GM19463 (cell line): Measurements from ENCODE around the gene TULP4.
"Not testable (repeated sequence)": the region's sequence is repeated elsewhere in the genome, so short reads cannot be mapped to it uniquely, and the experiment has no call there.

Source experiments
- ATAC-seq: cut with Tn5 transposase; IDR thresholded peaks from one replicate; pipeline ENCODE4 v1.9.1; 2021; ENCODE audit warnings: mild to moderate bottlenecking, moderate library complexity; ENCODE audit not compliant: unreplicated experiment

The TULP4 gene

DNA sequence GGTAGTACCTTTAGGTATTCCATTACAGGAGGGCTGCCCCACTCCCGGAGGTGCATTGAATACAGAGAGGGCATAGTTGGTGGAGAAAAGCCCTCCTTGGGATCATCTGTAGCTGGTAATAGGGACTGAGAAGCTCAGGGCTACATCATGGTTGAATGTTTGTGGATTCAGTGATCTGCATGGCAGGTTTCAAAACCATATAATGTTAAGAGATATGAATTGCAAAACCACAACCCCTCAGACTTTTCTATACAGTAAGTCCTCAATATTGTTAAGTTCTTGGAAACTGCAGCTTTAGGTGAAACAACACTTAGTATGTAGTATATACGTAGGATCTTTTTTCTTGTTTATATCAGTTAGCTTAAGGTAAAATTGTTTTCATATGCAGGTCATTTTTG is 11.3 kb downstream of the TULP4 start:
- ATAC-seq, result peak; percentile 31

GRCh38 chr6:158324136-158324535 is 11.9 kb downstream of the TULP4 start:
- ATAC-seq, result no peak

DNA sequence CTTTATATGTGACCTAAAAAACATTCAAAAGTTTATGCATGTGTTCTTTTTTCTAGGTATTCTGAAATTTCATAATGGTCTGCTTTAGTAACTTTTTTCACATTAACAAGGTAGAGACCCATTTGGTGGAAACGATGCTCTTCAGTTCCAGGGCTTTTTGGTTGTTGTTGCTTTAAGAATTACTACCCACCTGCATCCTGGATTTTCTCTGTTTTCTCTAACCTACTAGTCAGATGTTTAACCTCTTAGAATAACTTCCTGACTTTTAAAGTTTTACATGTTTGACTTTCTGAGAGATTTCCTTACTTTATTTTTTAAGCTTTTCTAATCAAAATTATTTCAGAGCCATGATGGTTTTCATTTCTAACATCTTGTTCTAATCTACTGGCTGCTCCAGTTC is 14.9 kb downstream of the TULP4 start:
- no peak for ATAC-seq

- no peak for ATAC-seq
Measured at GRCh38 chr6:158328952-158329351, 16.7 kb downstream of the TULP4 start.

- no peak for ATAC-seq
Measured at GRCh38 chr6:158329531-158329930, 17.3 kb downstream of the TULP4 start.

DNA sequence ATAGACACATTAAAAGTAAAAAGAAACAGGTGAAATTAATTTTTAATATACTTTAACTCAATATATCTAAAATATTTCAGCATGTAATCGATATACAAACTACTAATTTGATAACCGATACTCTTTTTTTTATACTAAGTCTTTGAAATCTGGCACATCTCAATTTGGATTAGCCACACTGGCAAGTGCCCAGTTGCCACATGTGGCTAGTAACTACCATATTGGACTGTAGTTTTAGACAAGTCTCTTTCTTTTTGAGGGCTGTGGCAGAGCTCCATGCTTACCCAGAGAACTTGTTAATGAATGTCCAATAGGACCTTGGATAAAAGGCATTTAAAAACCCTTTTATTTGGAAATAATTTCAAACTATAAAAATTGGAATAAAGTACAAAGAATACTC is 17.8 kb downstream of the TULP4 start:
- no peak for ATAC-seq

GRCh38 chr6:158332237-158332636 is 20.0 kb downstream of the TULP4 start:
- ATAC-seq, result no peak

- no peak for ATAC-seq
Measured at GRCh38 chr6:158333094-158333493, 20.8 kb downstream of the TULP4 start.

DNA sequence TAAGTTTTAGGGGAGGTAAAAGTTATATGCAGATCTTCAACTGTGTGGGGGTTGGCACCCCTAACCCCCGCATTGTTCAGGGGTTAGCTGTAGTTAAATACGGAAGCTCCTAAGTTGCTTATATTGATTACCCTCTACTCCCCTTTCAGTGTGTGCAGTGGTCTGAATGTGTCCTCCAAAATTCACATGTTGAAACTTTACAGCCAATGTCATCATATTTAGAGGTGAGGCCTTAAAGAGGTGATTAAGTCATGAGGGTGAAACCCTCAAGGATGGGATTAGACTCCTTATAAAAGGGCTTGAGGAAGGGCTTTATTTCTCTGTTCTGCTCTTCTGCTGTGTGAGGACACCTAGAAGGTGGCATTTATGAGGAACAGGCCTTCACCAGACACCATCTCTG is 22.3 kb downstream of the TULP4 start:
- no peak for ATAC-seq

DNA sequence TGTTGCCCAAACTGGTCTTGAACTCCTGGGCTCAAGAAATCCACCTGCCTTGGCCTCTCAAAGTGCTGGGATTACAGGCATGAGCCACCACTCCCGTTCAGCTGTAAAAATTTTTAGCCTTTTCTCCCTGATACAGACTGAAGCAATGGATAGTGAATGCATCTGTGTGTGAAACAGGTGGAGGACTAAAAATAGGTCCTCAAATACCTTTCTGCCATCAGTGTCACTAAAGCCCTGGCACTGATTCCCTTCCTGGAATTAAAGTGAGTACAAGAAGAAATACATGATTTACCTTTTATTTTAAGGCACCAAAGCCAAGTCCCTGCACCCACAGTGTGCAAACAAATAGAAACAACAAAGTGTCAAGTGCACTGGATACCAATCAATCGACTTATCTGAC is 25.1 kb downstream of the TULP4 start:
- no peak for ATAC-seq

- no peak for ATAC-seq
Measured at GRCh38 chr6:158338311-158339112, 26.2 kb downstream of the TULP4 start.

GRCh38 chr6:158339197-158339596 is 26.9 kb downstream of the TULP4 start:
- not testable (repeated sequence) for ATAC-seq

- ATAC-seq, result no peak
Measured at GRCh38 chr6:158340252-158340651, 28.0 kb downstream of the TULP4 start.

DNA sequence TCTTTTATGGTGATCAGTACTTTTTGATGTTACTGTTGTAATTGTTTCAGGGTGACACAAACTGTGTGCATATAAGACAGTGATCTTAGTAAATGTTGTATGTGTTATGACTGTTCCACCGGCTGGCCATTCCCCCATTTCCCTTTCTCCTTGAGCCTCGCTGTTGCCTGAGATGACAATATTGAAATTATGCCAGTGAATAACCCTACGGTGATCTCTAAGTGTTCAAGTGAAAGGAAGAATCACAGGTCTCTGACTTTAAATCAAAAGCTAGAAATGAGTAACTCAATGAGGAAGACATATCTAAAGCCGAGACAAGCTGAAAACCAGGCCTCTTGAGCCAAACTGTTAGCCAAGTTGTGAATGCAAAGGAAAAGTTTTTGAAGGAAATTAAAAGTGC is 32.3 kb downstream of the TULP4 start:
- ATAC-seq, result peak; percentile 72

DNA sequence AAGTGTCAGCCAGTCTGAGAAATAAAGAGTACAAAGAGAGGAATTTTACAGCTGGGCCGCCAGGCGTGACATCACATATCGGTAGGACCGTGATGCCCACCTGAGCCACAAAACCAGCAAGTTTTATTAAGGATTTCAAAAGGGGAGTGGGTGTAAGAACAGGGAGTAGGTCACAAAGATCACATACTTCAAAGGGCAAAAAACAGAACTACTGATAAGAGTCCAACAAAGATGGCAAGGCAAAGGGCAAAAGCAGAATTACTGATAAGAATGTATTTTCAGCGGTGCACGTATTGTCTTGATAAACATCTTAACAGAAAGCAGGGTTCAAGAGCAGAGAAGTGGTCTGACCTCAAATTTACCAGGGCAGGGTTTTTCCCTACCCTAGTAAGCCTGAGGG is 33.2 kb downstream of the TULP4 start:
- not testable (repeated sequence) for ATAC-seq

DNA sequence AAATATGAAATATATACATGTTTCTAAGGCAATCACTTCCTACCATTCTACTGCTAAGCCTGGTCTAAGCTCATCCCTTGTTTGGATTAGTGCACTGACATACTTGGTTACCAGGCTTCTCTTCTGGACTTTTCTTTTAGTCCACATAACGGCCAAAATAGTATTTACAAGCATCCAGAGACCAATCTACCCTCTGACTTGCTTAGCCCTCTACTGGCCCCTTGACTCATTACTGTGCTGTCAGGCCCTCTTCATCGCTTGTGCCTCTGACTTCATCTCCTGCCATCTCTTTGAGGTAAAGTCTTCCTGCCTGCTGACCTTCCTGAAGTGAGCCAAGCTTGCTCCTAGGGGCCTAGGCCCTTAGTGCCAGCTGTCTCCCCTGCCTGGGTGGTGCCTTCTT is 35.1 kb downstream of the TULP4 start:
- no peak for ATAC-seq

- ATAC-seq, result not testable (repeated sequence)
Measured at GRCh38 chr6:158348737-158349504, 36.7 kb downstream of the TULP4 start.

- not testable (repeated sequence) for ATAC-seq
Measured at GRCh38 chr6:158349505-158350275, 37.4 kb downstream of the TULP4 start.

DNA sequence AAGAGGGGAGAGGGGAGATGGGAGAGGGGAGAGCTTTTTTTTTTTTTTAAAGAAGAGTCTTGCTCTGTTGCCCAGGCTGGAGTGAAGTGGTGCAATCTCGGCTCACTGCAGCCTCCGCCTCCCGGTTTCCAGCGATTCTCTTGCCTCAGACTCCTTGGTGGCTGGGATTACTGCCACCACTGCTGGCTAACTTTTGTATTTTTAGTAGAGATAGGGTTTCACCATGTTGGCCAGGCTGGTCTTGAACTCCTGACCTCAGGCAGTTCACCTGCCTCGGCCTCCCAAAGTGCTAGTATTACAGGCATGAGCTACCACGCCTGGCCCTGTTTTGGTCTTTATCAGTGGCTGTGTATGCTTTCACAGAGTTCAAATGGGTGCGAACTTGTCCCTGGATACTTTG is 38.5 kb downstream of the TULP4 start:
- ATAC-seq, result not testable (repeated sequence)

DNA sequence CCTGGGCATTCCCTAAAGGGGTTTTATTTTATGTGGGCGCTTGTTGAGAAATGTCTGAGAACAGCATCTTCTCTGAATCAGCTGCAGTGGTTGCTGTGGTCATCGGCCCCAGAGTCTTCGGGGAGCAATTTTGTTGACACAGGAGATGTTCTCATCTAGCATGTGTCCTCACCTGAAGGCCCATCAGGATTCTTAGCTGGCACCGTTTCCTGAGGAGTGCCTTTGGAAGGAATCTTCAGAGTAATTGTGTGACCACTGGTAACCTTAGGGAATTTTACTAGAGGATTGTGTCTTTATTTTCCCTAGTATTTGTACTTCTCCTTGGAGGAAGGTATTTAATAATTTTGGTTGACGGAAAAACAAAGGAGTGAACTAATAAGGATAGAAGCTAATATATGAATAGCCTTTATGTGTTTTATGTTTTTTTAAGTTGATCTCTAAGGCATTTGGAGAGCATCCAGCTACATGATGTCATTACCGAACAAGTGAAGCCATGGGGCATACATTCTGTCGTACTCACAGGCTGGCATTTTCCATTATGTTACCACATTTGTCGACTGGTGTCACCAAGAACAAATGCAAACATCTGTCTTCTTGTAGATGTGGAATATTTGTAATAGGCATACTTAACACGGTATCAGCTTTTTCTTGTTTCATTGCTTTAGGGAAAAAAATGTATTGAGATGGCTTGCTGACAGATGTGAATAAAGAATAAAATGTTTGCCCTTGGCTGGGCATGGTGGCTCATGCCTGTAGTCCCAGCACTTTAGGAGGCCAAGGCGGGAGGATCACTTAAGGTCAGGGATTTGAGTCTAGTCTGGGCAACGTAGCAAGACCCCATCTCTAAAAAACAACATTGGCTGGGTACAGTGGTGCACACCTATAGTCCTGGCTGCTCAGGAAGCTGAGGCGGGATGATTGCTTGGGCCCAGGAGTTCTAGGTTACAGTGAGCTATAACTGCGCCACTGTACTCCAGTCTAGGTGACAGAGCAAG is 41.9 kb downstream of the TULP4 start:
- ATAC-seq, result no peak
